Measurements from ENCODE around the gene HLCS. TPM values are rescaled to one million over a fixed set of nuclear protein-coding genes. Genes with fewer than 3 reads are reported as not detected.

HLCS gene
- polyA plus RNA-seq, 1 donor (not counting 4 experiments of a cell fraction or from before 2014, with no cell fraction given) = 11.5 TPM

DNA sequence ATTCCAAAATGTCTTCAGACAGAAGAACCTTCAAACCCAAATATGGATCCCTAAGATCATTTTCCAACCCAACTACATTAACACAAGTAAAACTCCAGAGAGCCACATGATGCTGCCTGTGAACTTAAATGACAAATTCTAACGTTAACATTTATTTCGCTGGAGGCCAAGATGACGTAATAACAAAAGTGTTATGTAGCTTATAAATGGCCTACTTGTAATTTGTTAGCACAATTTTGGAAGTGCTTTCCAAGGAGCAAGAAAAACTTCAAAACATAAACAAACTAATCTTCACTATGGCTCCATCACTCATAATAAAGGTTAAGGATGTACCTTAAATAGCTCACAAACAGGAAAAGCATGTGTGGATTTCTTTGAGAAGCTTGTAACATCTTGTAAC is 126.7 kb downstream of the HLCS start:
- no peak overlapping the region for H3K27ac ChIP-seq (ENCODE audit: control insufficient read depth, insufficient read depth, low read length)
- no peak for DNase-seq (ENCODE audit: low read depth, low spot score)
- FAIRE-seq = no peak

DNA sequence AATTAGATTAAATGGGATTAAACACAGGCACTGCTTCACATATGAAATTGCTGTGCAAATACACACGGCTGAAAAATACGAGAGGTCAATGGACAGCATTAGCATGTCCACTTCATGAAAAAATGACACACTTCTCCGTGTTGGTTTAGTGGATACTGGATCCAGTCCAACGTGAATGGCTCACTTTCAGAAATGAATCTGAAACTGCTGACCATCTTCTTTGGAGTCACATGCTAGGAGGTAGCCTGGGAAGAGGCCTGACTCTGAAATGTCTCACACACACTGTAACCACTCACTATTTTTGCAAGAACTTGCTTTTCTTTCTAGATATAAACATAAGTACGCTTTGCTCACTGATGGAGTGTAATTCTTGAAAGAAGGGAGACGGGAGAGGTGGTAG is 127.3 kb downstream of the HLCS start:
- H3K9me1 ChIP-seq (ENCODE audit: control insufficient read depth, extremely low read depth, insufficient read depth, low read length) = no peaks in the 10 kb centered on the region
- no peak overlapping the region for H2AFZ ChIP-seq (ENCODE audit: control insufficient read depth, low read length)
- FAIRE-seq = no peak
- H3K4me1 ChIP-seq (ENCODE audit: control insufficient read depth, extremely low read depth, insufficient read depth, low read length) = no peaks in the 10 kb centered on the region
- no peak overlapping the region for H3K27ac ChIP-seq (ENCODE audit: control insufficient read depth, insufficient read depth, low read length)
- H3K79me2 ChIP-seq (ENCODE audit: control insufficient read depth, insufficient read depth, low read length) = no peaks in the 10 kb centered on the region
- no peak for DNase-seq (ENCODE audit: low read depth, low spot score)
- TF ChIP-seq, protein P1, sequence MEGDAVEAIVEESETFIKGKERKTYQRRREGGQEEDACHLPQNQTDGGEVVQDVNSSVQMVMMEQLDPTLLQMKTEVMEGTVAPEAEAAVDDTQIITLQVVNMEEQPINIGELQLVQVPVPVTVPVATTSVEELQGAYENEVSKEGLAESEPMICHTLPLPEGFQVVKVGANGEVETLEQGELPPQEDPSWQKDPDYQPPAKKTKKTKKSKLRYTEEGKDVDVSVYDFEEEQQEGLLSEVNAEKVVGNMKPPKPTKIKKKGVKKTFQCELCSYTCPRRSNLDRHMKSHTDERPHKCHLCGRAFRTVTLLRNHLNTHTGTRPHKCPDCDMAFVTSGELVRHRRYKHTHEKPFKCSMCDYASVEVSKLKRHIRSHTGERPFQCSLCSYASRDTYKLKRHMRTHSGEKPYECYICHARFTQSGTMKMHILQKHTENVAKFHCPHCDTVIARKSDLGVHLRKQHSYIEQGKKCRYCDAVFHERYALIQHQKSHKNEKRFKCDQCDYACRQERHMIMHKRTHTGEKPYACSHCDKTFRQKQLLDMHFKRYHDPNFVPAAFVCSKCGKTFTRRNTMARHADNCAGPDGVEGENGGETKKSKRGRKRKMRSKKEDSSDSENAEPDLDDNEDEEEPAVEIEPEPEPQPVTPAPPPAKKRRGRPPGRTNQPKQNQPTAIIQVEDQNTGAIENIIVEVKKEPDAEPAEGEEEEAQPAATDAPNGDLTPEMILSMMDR (optimal IDR thresholded peaks at IDR 0.05 in 1 of 3, IDR thresholded peaks at IDR 0.05 in 1 of 3, conservative IDR thresholded peaks at IDR 0.05 in 1 of 3; ENCODE audit: extremely low read depth in 1 of 3, insufficient read depth in 2 of 3, low read length in 3 of 3) = no peak
- TF ChIP-seq EZH2 (IDR thresholded peaks at IDR 0.05; ENCODE audit: low read length) = no peak
- no peaks in the 10 kb centered on the region for H4K20me1 ChIP-seq (ENCODE audit: control insufficient read depth, extremely low read depth, insufficient read depth, low read length)
- H3K9me3 ChIP-seq (ENCODE audit: control insufficient read depth, low read depth, low read length) = no peaks in the 10 kb centered on the region
- dilution Hi-C loops (cut with MboI; ENCODE audit: extremely low pct_ligation_motif_present, low sequenced_read_pairs) = no loop called here
- H3K4me2 ChIP-seq (ENCODE audit: control insufficient read depth, extremely low read depth, insufficient read depth, low read depth, low read length) = no peak overlapping the region
- H3K9ac ChIP-seq (ENCODE audit: control insufficient read depth, extremely low read depth, insufficient read depth, low read length) = no peak overlapping the region
- H3K36me3 ChIP-seq (ENCODE audit: control insufficient read depth in 2 of 2, extremely low read depth in 1 of 2, insufficient read depth in 2 of 2, low read length in 2 of 2) = no peaks in the 10 kb centered on the region
- H3K4me3 ChIP-seq (ENCODE audit: control insufficient read depth in 2 of 3, extremely low read depth in 1 of 3, insufficient read depth in 2 of 3, low read depth in 1 of 3, low read length in 3 of 3) = no peak overlapping the region
- no peaks in the 10 kb centered on the region for H3K27me3 ChIP-seq (ENCODE audit: control insufficient read depth, extremely low read depth, insufficient read depth, low read length)

More for the DNA sequence above, 126.7 kb downstream of the HLCS start:
- TF ChIP-seq EZH2 (IDR thresholded peaks at IDR 0.05; ENCODE audit: low read length) = no peak
- TF ChIP-seq, protein P1 (optimal IDR thresholded peaks at IDR 0.05 in 1 of 3, IDR thresholded peaks at IDR 0.05 in 1 of 3, conservative IDR thresholded peaks at IDR 0.05 in 1 of 3; ENCODE audit: extremely low read depth in 1 of 3, insufficient read depth in 2 of 3, low read length in 3 of 3) = no peak
- Histone ChIP-seq H4K20me1 (ENCODE audit: control insufficient read depth, extremely low read depth, insufficient read depth, low read length) (no peaks in the 10 kb centered on the region), H3K27me3 (ENCODE audit: control insufficient read depth, extremely low read depth, insufficient read depth, low read length) (no peaks in the 10 kb centered on the region), H2AFZ (ENCODE audit: control insufficient read depth, low read length) (no peak overlapping the region), H3K9me1 (ENCODE audit: control insufficient read depth, extremely low read depth, insufficient read depth, low read length) (no peaks in the 10 kb centered on the region), H3K4me2 (ENCODE audit: control insufficient read depth, extremely low read depth, insufficient read depth, low read depth, low read length) (no peak overlapping the region), H3K9me3 (ENCODE audit: control insufficient read depth, low read depth, low read length) (no peaks in the 10 kb centered on the region), H3K4me3 (ENCODE audit: control insufficient read depth in 2 of 3, extremely low read depth in 1 of 3, insufficient read depth in 2 of 3, low read depth in 1 of 3, low read length in 3 of 3) (no peak overlapping the region), H3K4me1 (ENCODE audit: control insufficient read depth, extremely low read depth, insufficient read depth, low read length) (no peaks in the 10 kb centered on the region), H3K9ac (ENCODE audit: control insufficient read depth, extremely low read depth, insufficient read depth, low read length) (no peak overlapping the region), H3K36me3 (ENCODE audit: control insufficient read depth in 2 of 2, extremely low read depth in 1 of 2, insufficient read depth in 2 of 2, low read length in 2 of 2) (no peaks in the 10 kb centered on the region), H3K79me2 (ENCODE audit: control insufficient read depth, insufficient read depth, low read length) (no peaks in the 10 kb centered on the region)
- dilution Hi-C loops (cut with MboI; ENCODE audit: extremely low pct_ligation_motif_present, low sequenced_read_pairs) = no loop called here
